ENCODE results near the gene AJM1.

- TF ChIP-seq, protein P1, sequence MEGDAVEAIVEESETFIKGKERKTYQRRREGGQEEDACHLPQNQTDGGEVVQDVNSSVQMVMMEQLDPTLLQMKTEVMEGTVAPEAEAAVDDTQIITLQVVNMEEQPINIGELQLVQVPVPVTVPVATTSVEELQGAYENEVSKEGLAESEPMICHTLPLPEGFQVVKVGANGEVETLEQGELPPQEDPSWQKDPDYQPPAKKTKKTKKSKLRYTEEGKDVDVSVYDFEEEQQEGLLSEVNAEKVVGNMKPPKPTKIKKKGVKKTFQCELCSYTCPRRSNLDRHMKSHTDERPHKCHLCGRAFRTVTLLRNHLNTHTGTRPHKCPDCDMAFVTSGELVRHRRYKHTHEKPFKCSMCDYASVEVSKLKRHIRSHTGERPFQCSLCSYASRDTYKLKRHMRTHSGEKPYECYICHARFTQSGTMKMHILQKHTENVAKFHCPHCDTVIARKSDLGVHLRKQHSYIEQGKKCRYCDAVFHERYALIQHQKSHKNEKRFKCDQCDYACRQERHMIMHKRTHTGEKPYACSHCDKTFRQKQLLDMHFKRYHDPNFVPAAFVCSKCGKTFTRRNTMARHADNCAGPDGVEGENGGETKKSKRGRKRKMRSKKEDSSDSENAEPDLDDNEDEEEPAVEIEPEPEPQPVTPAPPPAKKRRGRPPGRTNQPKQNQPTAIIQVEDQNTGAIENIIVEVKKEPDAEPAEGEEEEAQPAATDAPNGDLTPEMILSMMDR (conservative IDR thresholded peaks at IDR 0.05; ENCODE audit: low read length) = no peak
- TF ChIP-seq EZH2phosphoT487 (IDR thresholded peaks at IDR 0.05; ENCODE audit: borderline replicate concordance, low read depth, low read length) = no peak
Measured at GRCh38 chr9:136867480-136867879, 25.2 kb downstream of the AJM1 start.

Measured in OCI-LY7 (cell line).